Endothelial cell of umbilical vein (primary cell): Measurements from ENCODE around the gene GAS7. TPM values are rescaled to one million over a fixed set of nuclear protein-coding genes. Genes with fewer than 3 reads are reported as not detected.

Experiments
- BruUV-seq: library from RNA; stranded (reverse); fragments of 400-500 nt; replicated peaks from 2 replicates; lab custom pipeline; 2021; lab: Mats Ljungman, UMichigan
- CTCF ChIA-PET: fragments of 300-600, 350-600 bp; sonication (Branson Sonifier 250); formaldehyde crosslinking; loops from one replicate; lab custom pipeline; 2021; ENCODE audit warnings: antibody characterized with exemption, inconsistent platforms; lab: Charles Lee
- POLR2A ChIA-PET: fragments of 300-600, 350-600 bp; sonication (Branson Sonifier 250); formaldehyde crosslinking; loops from one replicate; lab custom pipeline; 2021; ENCODE audit warnings: antibody characterized with exemption, inconsistent platforms; lab: Charles Lee
- DNase-seq: peaks from one replicate; pipeline ENCODE4 v3.0.0-alpha.2; 2011; ENCODE audit warnings: low read depth, low spot score
- FAIRE-seq: peaks from 2 replicates; lab custom pipeline; 2011; peaks lifted over from hg19 to GRCh38; lab: Jason Lieb, UNC
- H2AFZ ChIP-seq: 2 replicates; pipeline ENCODE4 v1.6.0; 2012; ENCODE audit warnings: low read depth, low read length, control low read depth, inconsistent platforms
- H3K27ac ChIP-seq: 2 replicates; pipeline ENCODE4 v1.5.1; 2011; ENCODE audit warnings: low read depth, mild to moderate bottlenecking, control low read depth, low read length, moderate library complexity; ENCODE audit not compliant: insufficient read depth
- H3K27me3 ChIP-seq, 2 experiments: 2 replicates each; pipeline versions ENCODE4 v1.6.0 to v1.6.1; 2011; ENCODE audit warnings: low read length in 2 of 2, mixed read lengths in 1 of 2; ENCODE audit not compliant: control insufficient read depth in 2 of 2, insufficient read depth in 2 of 2
- H3K36me3 ChIP-seq, 2 experiments: 2 replicates in 1 of 2; 3 replicates in 1 of 2; pipeline ENCODE4 v1.5.1; 2011; ENCODE audit warnings: low read length in 2 of 2, mild to moderate bottlenecking in 1 of 2, moderate library complexity in 1 of 2; ENCODE audit not compliant: control insufficient read depth in 2 of 2, insufficient read depth in 2 of 2; ENCODE audit errors: extremely low read depth in 1 of 2
- H3K4me1 ChIP-seq: 3 replicates; pipeline ENCODE4 v1.5.1; 2011; ENCODE audit warnings: mild to moderate bottlenecking, low read length; ENCODE audit not compliant: control insufficient read depth, insufficient read depth; ENCODE audit errors: extremely low read depth
- H3K4me2 ChIP-seq: 2 replicates; pipeline ENCODE4 v1.6.1; 2011; ENCODE audit warnings: low read length, control low read depth, mixed read lengths; ENCODE audit not compliant: insufficient read depth
- H3K4me3 ChIP-seq, 3 experiments: fragments of 200-600 bp in 1 of 3; sonication (generic), shearing (Covaris generic) in 1 of 3; replicated peaks in 1 of 3; 2 replicates each; pipeline ENCODE4 v1.5.1; 2011 to 2016; ENCODE audit warnings: control low read depth in 3 of 3, low read length in 3 of 3, mild to moderate bottlenecking in 2 of 3, inconsistent platforms in 1 of 3, low read depth in 1 of 3, moderate library complexity in 1 of 3; ENCODE audit not compliant: insufficient read depth in 1 of 3
- H3K79me2 ChIP-seq: 2 replicates; pipeline ENCODE4 v1.6.0; 2012; ENCODE audit warnings: low read length, inconsistent platforms; ENCODE audit not compliant: control insufficient read depth, insufficient read depth
- H3K9ac ChIP-seq: replicated peaks from 2 replicates; pipeline ENCODE3; 2011; ENCODE audit warnings: low read length, control low read depth; ENCODE audit not compliant: insufficient read depth; ENCODE audit errors: extremely low read depth
- H3K9me1 ChIP-seq: replicated peaks from 3 replicates; pipeline ENCODE4 v1.6.0; 2011; ENCODE audit warnings: mild to moderate bottlenecking, low read length; ENCODE audit not compliant: control insufficient read depth, insufficient read depth; ENCODE audit errors: extremely low read depth
- H3K9me3 ChIP-seq: replicated peaks from 2 replicates; pipeline ENCODE4 v1.5.1; 2012; ENCODE audit warnings: low read length, inconsistent platforms; ENCODE audit not compliant: control insufficient read depth, insufficient read depth
- H4K20me1 ChIP-seq: replicated peaks from 2 replicates; pipeline ENCODE3; 2011; ENCODE audit warnings: mild to moderate bottlenecking, low read length; ENCODE audit not compliant: control insufficient read depth, insufficient read depth; ENCODE audit errors: extremely low read depth
- EZH2 ChIP-seq: IDR thresholded peaks from 2 replicates; pipeline ENCODE4 v1.6.1; 2012; ENCODE audit warnings: borderline replicate concordance, low read depth, mild to moderate bottlenecking, moderate library complexity, low read length, inconsistent platforms; ENCODE audit not compliant: severe bottlenecking
- FOS ChIP-seq: IDR thresholded peaks from 2 replicates; pipeline ENCODE4 v1.6.1; 2011; ENCODE audit warnings: mild to moderate bottlenecking, low read length, moderate library complexity, borderline replicate concordance; ENCODE audit not compliant: insufficient read depth
- GATA2 ChIP-seq: IDR thresholded peaks from 2 replicates; pipeline ENCODE4 v1.7.0; 2011; ENCODE audit warnings: low read depth, mild to moderate bottlenecking, moderate library complexity, mixed read lengths, low read length; ENCODE audit not compliant: insufficient read length, insufficient read depth
- JUN ChIP-seq: IDR thresholded peaks from 2 replicates; pipeline ENCODE4 v1.6.1; 2011; ENCODE audit warnings: borderline replicate concordance, low read depth; ENCODE audit not compliant: insufficient read length, insufficient read depth
- MYC ChIP-seq: IDR thresholded peaks from one replicate; pipeline ENCODE4 v1.6.1; 2011; ENCODE audit warnings: mild to moderate bottlenecking, low read depth, low read length
- POLR2A ChIP-seq: IDR thresholded peaks from 2 replicates; pipeline ENCODE4 v1.6.1; 2012; ENCODE audit warnings: low read depth, mild to moderate bottlenecking, control low read depth, low read length
- POLR2AphosphoS5 ChIP-seq: IDR thresholded peaks from 2 replicates; pipeline ENCODE4 v1.6.1; 2012; ENCODE audit warnings: low read depth, mild to moderate bottlenecking, control low read depth, low read length, moderate library complexity; ENCODE audit not compliant: insufficient read depth
- dilution Hi-C: fragments of 300-500 bp; cut with MboI; formaldehyde crosslinking; loops from one replicate; pipeline ENCODE4 v1.15.0; 2019; ENCODE audit warnings: low sequenced_read_pairs; ENCODE audit not compliant: extremely low pct_ligation_motif_present
- intact Hi-C: fragments of 100-400 bp; cut with micrococcal nuclease; formaldehyde crosslinking; loops from one replicate; pipeline ENCODE4 v1.10.0; 2022
- polyA plus RNA-seq, 4 experiments: library from polyadenylated mRNA; depleted of rRNA in 3 of 4; stranded (reverse) in 3 of 4; unstranded in 1 of 4; fragments of >200 nt; gene quantifications; 2 replicates each; pipeline versions ENCODE4 v1.2.1 to v1.2.3, GENCODE V29; 2011 to 2012; ENCODE audit warnings: missing spikeins in 1 of 4
- total RNA-seq: library from RNA; stranded (reverse); gene quantifications from 2 replicates; pipeline ENCODE4 v1.2.3, GENCODE V29; 2021
- TF ChIP-seq, protein P1 (sequence below), 2 donors: IDR thresholded peaks; 1 replicate in 1 of 2; 2 replicates in 1 of 2; pipeline ENCODE4 v1.5.1; 2011; ENCODE audit warnings: low read length in 2 of 2, mild to moderate bottlenecking in 2 of 2, moderate library complexity in 2 of 2, control low read depth in 1 of 2, inconsistent platforms in 1 of 2, low read depth in 1 of 2; ENCODE audit not compliant: insufficient read depth in 1 of 2; ENCODE audit errors: extremely low read depth in 1 of 2
- TF ChIP-seq, protein P2 (sequence below): IDR thresholded peaks from 2 replicates; pipeline ENCODE4 v1.6.1; 2011; ENCODE audit not compliant: insufficient read depth, insufficient read length

The GAS7 gene
- total and polyA plus RNA-seq, 2 donors (not counting 3 experiments of a cell fraction or from before 2014, with no cell fraction given): not detected

DNA sequence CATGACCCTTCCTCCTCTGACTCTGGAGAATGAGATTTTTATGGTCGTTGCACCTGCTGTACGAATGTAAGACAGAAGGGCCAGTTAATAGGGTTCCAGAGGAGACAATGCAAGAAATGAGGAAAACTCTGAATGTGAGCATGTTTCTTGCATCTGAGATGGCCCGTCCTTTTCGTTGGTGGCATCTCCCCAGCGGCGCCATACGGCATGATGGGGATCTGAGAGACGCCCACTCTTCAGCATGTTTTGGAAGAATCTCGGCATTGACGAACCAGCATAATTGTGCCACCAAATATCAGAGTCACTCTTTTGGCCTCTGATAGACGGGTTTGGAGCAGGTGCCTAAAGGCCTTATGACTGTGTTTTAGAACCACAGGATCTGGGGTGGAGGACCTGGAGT is 166.8 kb downstream of the GAS7 start:
- intact Hi-C loops: no loop called here
- no peaks in the 10 kb centered on the region for H4K20me1 ChIP-seq
- dilution Hi-C loops: no loop called here
- no peak overlapping the region for H3K9ac ChIP-seq
- H3K4me3 ChIP-seq: no peak overlapping the region
- no peaks in the 10 kb centered on the region for H3K9me1 ChIP-seq
- no peaks in the 10 kb centered on the region for H3K4me1 ChIP-seq
- H3K27me3 ChIP-seq: no peaks in the 10 kb centered on the region
- no peak for FAIRE-seq
- TF ChIP-seq MYC (no peak), JUN (no peak), GATA2 (no peak), POLR2A (no peak), EZH2 (no peak), POLR2AphosphoS5 (no peak)
- BruUV-seq: no TSS peak
- H3K36me3 ChIP-seq: no peaks in the 10 kb centered on the region
- H3K79me2 ChIP-seq: no peaks in the 10 kb centered on the region
- H3K4me2 ChIP-seq: no peak overlapping the region
- peaks cover 5% of the 10 kb centered on the region for H3K9me3 ChIP-seq
- CTCF ChIA-PET: no interaction called here
- H3K27ac ChIP-seq: no peak overlapping the region
- H2AFZ ChIP-seq: no peak overlapping the region
- POLR2A ChIA-PET: no interaction called here
- DNase-seq: no peak

DNA sequence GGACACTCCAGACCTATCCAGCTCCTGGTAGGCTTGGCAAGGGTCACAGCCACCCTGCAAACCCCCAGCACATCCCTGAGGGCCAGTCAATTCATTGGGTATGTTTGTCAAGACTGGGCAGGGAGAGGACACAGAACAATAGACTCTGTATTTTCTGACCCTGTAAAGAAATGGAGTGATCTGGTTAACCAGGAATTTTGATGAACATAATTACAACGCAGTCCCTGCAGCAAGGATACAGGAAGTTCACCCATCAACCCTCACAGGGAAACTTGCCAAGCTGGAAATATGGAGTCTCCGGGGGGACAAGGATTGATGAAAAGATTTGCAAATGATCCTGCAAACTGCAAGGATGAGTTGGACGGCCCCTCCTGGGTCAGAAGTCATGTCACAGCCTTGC is 167.3 kb downstream of the GAS7 start:
- H3K9me1 ChIP-seq: no peaks in the 10 kb centered on the region
- H3K27me3 ChIP-seq: no peaks in the 10 kb centered on the region
- no peak overlapping the region for H3K9ac ChIP-seq
- no peaks in the 10 kb centered on the region for H3K4me1 ChIP-seq
- no peaks in the 10 kb centered on the region for H4K20me1 ChIP-seq
- DNase-seq (no peak), FAIRE-seq (no peak)
- no peak overlapping the region for H3K4me2 ChIP-seq
- H2AFZ ChIP-seq: no peak overlapping the region
- no peak overlapping the region for H3K27ac ChIP-seq
- intact Hi-C loops: no loop called here
- H3K79me2 ChIP-seq: no peaks in the 10 kb centered on the region
- H3K36me3 ChIP-seq: no peaks in the 10 kb centered on the region
- CTCF ChIA-PET: no interaction called here
- TF ChIP-seq JUN (no peak), POLR2A (no peak), GATA2 (no peak), MYC (no peak), EZH2 (no peak), FOS (no peak)
- TF ChIP-seq, protein P1, sequence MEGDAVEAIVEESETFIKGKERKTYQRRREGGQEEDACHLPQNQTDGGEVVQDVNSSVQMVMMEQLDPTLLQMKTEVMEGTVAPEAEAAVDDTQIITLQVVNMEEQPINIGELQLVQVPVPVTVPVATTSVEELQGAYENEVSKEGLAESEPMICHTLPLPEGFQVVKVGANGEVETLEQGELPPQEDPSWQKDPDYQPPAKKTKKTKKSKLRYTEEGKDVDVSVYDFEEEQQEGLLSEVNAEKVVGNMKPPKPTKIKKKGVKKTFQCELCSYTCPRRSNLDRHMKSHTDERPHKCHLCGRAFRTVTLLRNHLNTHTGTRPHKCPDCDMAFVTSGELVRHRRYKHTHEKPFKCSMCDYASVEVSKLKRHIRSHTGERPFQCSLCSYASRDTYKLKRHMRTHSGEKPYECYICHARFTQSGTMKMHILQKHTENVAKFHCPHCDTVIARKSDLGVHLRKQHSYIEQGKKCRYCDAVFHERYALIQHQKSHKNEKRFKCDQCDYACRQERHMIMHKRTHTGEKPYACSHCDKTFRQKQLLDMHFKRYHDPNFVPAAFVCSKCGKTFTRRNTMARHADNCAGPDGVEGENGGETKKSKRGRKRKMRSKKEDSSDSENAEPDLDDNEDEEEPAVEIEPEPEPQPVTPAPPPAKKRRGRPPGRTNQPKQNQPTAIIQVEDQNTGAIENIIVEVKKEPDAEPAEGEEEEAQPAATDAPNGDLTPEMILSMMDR (IDR thresholded peaks at IDR 0.05; ENCODE audit: extremely low read depth in 1 of 2, insufficient read depth in 1 of 2, low read depth in 1 of 2, low read length in 2 of 2): no peak
- TF ChIP-seq, protein P2, sequence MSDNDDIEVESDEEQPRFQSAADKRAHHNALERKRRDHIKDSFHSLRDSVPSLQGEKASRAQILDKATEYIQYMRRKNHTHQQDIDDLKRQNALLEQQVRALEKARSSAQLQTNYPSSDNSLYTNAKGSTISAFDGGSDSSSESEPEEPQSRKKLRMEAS: no peak
- POLR2A ChIA-PET: no interaction called here
- BruUV-seq: no TSS peak
- H3K4me3 ChIP-seq: no peak overlapping the region
- peaks cover 5% of the 10 kb centered on the region for H3K9me3 ChIP-seq
- dilution Hi-C loops: no loop called here
